ENCODE data around the gene TENM4. TPM values are rescaled to one million over a fixed set of nuclear protein-coding genes. Genes with fewer than 3 reads are reported as not detected.

The TENM4 gene
- total and polyA plus RNA-seq, 2 of the 13 experiments (the other 11 are each of a cell fraction or from before 2014, with no cell fraction given): not detected

- TF ChIP-seq MAZ (IDR thresholded peaks at IDR 0.05; ENCODE audit: borderline replicate concordance, low read depth, low read length) (no peak), MAZ (CRISPR knock-in tag; IDR thresholded peaks at IDR 0.05; ENCODE audit: low read depth) (0 out of 2 replicates have a peak, but pooled peaks have one; percentile 25), AKNA (CRISPR knock-in tag; IDR thresholded peaks at IDR 0.05; ENCODE audit: borderline replicate concordance) (no peak), ZBTB8A (CRISPR knock-in tag; IDR thresholded peaks at IDR 0.05; ENCODE audit: borderline replicate concordance, low read depth) (no peak), NR2F6 (IDR thresholded peaks at IDR 0.05) (no peak), NR2F6 (CRISPR knock-in tag; IDR thresholded peaks at IDR 0.05) (0 out of 2 replicates have a peak, but pooled peaks have one; percentile 19), STAG1 (CRISPR knock-in tag; IDR thresholded peaks at IDR 0.05) (peak; percentile 23; the same call in 1 of the 2 replicates), HNF1A (IDR thresholded peaks at IDR 0.05; ENCODE audit: low read depth) (no peak), HNF1A (CRISPR knock-in tag; IDR thresholded peaks at IDR 0.05; ENCODE audit: borderline replicate concordance) (no peak), NFKBIZ (CRISPR knock-in tag; IDR thresholded peaks at IDR 0.05) (no peak), ARNT (IDR thresholded peaks at IDR 0.05) (no peak), SIX1 (CRISPR knock-in tag; IDR thresholded peaks at IDR 0.05; ENCODE audit: borderline replicate concordance) (no peak)
Measured at GRCh38 chr11:78630561-78631303, 810.1 kb downstream of the TENM4 start (continued).

All from HepG2 (cell line).